Glomerular visceral epithelial cell (primary cell): ENCODE results near the gene PIK3R4.

Experiments used
- DNase-seq: peaks from one replicate; pipeline ENCODE4 v3.0.0-alpha.2; 2016; ENCODE audit errors: extremely low spot score

PIK3R4 gene

DNA sequence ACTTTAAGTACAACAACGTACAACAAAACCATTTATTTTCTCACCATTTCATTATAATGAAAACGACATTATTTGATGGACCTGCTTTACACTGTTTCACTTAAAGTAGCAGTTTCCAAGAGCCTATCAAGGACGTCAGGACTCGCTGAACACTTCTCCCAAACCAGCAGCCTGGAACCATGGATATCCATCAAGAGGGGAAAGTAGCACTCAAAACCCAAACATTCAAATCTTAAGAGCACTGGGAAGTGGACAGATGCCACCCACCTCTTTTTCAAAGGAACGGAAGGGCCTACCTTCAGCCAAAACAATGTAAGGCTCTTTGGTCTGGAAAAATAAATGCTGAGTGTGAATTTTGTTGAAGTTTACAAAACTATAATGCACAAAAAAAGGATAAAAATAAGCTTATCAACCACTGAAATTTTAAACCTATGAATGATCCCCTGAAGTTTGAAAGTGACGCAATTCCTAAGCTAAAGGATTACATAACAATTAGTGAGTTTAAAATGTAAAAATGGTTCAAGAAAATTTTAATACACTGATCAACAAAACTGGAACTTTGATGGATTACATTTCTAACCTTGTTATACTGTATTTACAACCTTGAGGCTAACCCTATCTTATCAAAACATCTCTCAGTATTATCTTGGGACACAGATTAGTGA, 4.6 kb downstream of the PIK3R4 start:
- DNase-seq, result no peak

DNA sequence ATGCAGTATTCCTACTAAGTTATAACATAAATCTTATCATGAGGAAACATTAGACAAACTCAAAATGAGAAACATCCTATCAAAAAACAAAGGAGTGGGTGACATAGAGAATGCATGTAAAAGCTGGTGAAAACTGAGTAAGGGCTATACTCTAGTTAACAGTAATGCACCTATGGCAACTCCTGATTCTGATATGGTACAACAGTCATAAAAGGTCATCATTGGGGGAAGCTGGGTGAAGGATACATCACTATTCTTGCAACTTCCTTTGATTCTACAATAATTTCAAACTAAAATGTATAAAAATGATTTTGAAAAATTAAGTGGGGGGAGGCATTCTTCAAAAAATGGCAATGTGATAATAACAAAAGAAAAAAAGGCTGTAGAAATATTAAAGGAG, 6.8 kb downstream of the PIK3R4 start:
- DNase-seq, result no peak

DNA sequence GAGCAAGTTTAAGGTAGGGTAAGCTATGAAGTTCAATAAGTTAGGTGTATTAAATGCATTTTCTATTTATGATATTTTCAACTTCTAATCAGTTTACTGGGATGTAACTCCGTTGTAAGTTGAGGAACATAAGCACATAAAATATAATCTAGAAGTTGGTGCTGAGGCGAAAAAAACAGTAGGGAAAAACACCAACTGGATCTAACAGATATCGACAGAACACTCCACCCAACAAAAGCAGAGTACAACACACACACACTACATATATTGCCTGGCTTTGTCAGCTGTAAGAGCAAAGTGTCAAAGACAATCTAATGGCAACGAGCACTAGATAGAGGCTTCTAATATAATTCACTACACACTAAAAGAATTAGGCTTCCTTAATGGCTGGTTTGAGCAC, 8.4 kb downstream of the PIK3R4 start:
- no peak for DNase-seq

DNA sequence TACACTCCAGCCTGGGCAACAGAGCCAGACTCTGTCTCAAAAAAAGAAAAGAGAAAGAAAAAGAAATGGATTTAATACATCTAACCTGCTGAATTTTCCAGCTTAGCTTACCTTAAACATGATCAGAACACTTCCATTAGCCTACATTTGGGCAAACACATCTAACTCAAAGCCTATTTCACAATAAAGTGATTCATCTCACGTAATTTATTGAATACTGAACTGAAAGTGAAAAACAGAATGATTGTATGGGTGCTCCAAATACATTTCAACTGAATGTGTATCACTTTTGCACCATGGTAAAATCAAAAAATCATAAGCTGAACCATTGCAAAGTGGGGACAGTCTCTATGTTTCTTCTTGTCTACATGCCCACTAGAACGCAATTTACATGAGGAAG, 9.0 kb downstream of the PIK3R4 start:
- DNase-seq, result no peak

DNA sequence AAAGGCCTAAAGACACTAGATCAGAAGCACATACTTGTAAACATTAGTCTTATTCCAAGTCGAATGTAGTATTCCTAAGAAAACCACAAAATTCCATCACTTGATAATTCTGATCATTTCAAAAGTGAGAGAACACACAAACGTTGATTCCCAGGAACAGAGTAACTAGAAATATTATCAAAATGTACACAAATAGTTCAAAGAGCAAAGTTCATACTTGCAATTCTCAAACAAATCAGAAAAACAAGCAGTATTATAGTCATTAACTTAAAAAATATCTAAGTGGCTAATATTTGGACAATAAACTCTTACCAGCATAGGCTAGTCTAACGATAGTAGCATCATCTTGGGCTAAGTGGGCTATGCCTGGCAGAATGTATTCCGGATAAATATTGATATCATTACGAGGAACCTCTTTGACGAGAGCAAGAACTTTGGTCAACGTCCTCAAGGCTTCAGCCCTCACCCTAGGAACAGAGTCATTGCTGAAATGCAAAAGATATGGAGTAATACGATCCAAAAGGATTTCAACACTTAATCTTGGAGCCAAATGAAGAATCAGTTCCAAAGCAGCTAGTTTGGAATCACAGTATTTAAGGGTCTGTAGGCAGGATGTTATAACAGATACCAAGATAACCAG, 13.3 kb downstream of the PIK3R4 start:
- DNase-seq, result no peak

DNA sequence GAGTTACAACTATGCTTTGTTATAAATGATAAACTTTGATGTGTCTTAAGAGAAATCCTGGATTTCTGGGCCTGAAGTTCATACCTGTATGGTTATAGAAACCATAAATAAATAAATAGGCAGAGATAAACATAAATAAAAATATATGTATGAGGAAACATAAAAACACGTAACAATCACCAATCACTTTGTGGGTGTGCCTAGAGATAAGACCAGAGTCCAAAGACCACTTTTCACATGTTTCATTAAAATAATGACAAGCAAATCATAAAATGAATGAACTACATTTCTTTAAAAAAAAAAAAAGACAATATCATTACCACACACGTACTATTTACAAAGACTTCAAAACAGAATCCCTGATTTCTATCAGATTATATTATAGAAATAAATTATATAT, 14.1 kb downstream of the PIK3R4 start:
- no peak for DNase-seq

DNA sequence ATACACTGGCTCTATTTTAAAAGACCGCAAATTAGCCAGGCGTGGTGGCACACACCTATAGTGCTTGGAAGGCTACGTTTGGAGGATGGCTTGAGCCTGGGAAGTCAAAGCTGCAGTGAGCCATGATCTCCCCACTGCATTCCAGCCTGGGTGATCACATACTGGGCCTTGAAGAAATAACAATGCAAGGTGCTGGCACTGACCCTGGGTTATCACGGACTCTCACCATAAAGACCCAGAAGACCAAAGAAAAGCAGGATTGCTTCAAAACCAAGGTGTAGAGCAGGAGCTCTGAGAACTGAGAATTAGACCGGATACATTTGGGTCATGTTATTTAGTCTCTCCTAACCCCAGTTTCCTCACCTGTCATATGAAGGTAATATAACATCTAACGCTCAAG, 14.8 kb downstream of the PIK3R4 start:
- no peak for DNase-seq

DNA sequence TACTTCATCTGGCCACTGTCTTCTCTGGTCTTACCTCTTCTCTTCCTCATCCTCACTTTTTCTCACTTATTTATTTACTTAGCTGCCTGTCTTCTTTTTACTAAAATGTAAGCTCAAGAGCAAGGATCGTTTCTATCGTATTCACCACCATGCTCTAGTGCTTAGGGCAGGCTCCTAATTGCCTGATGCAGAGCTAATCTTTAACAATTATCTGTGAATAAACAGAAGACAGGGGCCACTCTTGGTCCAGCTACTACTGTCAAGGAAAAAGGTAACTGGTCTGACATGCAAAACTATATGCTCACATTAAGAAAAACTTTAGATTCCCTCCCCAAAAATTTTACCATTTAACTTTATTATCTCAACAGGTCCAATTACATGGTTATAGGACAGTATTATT, 17.5 kb downstream of the PIK3R4 start:
- DNase-seq, result no peak

DNA sequence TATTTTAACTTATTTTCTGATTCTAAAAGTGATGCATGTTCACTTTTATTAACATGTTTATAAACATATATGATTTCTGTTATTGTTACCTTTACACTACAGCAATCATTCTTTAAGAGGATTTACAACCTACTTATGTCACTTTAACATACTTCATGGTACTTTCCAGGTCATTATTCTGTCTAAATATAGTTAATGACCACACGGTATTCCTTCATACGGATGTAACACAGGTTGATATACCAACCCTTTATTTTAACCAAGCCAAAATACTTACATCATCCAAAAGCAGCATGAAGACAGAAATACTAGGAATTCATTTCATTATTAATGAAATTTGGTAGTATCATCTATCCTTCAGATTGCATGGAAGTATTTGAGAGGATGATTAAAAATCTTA, 18.6 kb downstream of the PIK3R4 start:
- no peak for DNase-seq

DNA sequence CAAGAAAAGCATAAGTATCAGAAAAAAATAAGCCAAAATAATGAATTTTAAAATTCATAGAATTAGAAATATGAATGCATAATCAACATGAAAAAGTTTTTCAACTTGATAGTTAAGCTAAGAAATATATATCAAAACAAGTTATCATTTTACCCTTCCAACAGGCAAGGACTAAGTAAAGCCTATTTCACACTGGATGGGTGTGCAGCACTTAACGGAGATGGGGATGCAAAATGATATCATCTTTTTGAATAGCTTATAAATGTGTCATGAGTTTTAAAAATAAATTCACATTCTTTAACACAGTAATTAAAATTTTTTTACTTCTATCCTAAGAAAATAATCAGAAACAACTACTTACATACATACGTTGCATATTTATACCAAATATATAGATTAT, 20.9 kb downstream of the PIK3R4 start:
- DNase-seq, result no peak

DNA sequence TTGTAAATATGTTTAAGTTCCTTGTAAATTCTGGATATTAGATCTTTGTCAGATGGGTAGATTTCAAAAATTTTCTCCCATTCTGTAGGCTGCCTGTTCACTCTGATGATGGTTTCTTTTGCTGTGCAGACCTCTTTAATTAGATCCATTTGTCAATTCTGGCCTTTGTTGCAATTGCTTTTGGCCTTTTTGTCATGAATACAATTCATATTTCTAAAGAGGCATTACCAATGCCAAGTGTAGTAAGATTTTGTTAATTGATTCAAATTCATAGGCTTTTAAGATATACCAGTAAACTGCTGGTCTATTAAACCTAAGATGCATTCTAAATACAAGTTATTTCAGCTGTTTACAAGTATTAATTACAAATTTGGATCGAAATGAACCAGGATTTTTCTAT, 31.0 kb downstream of the PIK3R4 start:
- DNase-seq, result no peak

DNA sequence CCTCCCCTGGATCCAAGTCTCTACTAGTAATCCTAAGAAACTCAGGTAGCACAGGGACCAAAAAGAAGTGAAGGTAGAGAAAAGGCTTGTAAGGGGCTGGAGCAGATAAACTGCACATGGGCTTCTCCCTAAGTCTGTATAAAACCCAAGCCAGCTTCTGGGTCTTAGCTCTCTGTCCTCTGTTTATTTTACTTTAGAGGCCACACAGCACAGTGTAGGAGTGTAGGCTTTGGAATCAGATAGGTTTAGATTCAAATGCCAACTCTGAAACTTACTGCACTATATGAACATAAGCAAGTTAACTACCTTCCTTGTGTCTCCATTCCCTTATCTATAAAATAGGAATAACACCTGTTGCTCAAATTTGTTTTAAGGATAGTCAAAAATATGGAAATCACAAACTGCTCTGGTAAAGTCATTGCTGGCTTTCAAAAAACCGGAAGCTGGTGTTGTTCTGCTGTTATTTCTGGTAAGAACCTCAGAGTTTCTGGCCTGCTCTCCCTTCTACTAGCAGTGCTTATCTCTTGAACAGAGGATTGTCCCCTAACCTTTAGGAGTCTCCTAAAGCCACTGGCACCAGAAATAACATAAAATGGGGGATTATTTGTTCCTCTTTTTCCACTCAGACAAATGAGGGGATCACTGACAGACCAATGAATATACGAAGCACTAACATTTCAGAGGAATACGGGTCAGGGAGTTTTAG, 33.8 kb downstream of the PIK3R4 start:
- DNase-seq, result no peak

DNA sequence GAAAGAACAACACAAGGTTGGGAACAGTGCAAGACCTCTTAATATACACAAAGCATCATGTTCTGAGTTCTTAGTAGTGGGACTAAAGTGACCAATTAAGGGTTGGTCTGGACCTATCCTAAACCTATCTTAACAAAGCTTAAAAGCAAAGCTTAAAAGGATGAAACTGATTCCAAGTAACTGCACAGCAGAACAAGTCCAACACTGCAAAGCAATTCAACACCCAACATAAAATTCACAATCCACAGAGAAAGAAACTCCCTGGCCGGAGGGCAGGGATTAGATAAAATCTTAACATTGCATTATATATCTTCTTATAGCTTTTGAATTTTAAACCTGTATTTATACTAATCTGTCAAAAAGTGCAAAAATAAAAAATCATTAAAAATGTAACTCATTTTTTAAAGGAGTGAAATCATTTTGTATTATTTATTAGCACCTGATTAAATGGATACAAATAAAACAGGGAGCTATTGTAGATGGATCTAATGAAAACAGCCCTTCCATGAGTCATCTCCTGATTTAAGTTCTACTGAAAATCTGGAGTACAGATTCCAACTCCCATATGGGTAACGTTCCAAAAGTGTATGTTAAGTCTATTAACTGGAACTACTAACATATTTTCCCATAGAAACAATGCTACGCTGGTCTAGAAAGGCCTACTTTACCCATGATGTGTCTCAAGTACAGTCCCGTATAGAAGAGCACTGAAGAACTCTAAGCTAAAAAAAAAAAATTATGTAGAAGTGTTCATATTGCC, 34.9 kb downstream of the PIK3R4 start:
- DNase-seq, result no peak

DNA sequence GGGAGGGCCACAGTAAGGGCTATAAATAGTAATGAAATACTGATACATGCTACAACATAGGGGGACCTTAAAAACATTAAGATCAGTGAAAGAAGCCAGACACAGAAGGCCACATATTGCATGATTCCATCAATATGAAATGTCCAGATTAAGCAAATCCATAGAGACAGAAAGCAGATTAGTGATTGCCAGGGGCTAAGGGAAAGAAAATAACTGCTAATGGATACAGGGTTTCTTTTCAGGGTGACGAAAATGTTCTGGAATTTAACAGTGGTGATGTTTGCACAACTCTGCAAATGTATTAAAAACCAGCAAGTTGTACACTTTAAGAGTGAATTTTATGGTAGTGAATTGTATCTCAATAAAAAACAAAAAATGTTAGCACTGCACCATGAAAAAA, 37.0 kb downstream of the PIK3R4 start:
- no peak for DNase-seq

DNA sequence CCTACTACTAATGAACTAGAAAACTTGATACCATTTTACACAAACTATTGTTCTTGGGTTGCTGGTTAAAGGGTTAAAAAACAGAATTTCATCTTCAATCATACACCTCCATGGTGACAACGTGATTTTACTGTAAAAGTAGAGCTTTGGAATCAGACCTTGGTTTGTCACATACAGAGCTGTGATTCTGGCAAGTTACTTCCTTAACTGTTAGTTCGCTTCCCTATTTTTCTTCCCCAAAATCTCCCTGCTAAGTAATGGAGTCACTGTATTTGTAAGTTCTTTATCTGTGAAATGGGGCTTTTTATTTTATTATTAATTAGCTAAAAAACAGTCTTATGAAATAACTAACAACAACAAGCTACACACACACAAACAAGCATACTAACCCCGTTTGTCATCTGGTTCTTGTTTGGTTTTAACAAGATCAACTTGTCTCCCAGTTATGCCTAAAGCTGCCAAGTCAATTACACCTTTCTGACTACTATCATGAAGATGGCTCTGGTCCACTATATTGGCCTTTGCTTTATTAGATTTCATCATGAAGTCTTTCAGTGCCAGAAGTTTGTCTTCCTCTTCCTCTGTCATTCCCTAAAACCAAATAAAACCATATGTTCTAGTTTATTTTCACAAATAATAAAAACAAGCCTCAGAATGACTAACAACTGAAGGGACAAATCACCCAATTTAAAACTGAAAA, 38.6 kb downstream of the PIK3R4 start:
- no peak for DNase-seq

DNA sequence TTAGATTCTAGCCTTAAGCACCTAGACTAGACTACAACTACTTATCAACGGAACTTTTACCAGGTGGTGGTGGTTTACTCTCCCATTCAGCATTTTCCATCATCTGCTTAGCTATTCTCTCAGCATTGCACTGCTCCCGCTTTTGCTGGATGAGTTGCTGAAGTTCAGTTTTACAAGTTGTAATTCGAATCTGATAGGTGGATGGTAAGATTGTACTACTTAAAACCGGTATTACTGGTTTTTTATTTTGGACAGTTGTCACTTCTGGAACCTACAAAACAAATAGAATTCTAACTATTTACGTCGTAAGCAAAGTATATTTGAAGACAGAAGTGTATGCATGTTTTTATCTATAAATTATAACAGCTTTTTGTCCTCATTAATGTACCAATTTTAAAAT, 41.1 kb downstream of the PIK3R4 start:
- DNase-seq, result no peak

DNA sequence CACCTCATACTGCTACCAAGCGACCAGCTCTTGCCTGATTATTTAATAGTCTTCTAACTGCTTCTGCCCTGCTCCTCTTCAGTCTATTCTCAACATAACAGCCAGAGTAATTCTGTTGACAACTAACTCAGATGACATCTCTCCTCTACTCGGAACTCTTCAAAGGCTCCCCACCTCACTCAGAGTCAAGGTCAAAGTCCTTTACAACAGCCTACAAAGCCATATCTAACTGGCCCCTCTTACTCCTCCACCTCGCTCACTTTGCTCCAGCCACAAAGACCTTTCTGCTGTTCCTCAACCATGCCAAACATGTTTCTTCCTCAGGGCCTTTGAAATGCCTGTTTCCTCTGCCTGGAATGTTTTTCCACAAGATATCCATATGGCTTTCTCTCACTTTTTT, 43.6 kb downstream of the PIK3R4 start:
- DNase-seq, result no peak

DNA sequence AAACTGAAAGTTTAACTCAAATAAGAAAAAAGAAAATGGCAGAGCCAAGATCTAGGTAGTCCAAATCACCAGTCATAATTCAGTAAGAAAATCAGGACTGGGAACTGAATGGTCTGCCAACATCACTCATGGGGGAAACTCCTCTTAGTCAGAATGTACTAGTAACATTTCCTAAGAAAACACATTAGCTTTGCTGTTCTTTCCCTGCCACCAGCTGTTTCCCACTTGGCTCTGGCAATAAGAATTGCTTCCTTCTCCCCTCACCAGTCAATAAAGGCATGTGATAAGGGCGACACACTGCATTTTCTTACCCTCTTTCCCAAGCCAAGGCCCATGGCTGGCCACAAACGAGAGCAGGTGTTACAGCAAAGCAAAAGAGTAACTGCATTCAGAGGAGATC, 46.1 kb downstream of the PIK3R4 start:
- no peak for DNase-seq

DNA sequence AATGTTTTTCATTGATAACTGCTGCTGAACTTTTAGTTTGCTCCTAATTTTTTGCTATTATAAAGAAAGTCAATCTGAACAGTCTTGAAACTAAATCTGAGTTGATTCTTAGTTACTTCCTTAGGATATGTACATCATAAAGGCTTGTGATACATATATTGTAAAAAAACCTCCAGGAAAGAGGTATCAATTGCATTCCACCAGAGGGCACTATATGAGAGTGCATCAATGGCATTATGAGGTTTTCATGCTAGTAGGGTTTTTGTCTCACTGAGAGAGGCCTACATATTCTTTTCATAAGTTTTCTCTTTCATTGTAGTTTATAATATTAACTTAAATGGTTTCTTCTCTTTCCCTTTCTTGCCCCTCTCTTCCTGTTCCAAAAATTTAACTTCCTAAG, 46.9 kb downstream of the PIK3R4 start:
- no peak for DNase-seq

DNA sequence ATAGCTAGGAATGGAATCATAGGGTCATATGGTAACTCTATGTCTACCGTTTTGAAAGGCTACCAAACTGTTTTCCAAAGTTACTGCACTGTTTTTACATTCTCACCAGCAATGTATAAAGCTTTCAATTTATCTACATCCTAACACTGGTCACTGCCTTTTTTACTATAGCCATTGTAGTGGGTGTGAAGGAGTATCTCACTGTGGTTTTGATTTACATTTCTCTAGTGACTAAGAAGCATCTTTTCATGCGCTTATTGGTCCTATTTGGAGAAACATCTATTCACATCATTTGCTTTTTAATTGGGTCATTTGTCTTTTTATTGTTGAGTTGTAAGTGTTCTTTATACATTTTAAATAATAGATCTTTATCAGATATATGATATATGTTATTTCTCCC, 53.3 kb downstream of the PIK3R4 start:
- DNase-seq, result no peak

DNA sequence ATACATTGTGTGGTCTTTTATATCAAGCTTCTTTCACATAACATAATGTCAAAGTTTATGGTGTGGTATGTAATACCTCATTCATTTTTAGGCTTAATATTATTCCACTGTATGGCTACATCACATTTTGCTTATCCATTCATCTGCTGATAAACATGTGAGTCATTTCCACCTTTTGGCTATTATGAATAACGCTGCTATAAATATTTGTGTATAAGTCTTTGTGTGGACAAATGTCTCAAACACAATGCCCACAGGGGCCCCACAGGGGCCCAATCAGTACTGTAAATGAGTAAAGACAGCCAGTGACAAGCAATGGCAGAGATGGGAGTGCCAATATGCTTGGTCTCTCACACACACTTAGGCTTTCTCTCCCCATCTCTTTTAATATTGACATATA, 54.2 kb downstream of the PIK3R4 start:
- no peak for DNase-seq
